ENCODE data around the gene SMAD9.

DNA sequence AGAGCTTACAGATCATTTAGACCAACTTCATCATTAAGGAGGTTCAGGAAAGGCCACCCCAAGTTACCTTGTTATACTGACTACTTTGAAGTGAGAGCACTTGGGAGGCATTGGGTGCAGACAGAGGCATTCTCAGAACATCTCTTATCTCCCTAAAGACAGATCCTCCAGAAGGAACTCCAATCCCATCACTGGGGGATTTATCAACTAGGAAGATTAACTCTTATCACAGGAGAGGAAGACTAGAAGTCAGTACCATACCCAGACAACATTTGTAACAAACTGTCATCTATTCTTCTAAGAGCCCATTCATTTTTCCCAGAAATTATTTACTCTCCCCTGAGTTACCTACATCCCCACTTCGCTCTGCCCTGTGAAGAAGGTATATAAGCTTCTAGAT, 106.8 kb downstream of the SMAD9 start:
- TF ChIP-seq, protein P1, sequence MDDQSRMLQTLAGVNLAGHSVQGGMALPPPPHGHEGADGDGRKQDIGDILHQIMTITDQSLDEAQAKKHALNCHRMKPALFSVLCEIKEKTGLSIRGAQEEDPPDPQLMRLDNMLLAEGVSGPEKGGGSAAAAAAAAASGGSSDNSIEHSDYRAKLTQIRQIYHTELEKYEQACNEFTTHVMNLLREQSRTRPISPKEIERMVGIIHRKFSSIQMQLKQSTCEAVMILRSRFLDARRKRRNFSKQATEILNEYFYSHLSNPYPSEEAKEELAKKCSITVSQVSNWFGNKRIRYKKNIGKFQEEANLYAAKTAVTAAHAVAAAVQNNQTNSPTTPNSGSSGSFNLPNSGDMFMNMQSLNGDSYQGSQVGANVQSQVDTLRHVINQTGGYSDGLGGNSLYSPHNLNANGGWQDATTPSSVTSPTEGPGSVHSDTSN (IDR thresholded peaks at IDR 0.05), result no peak
- TF ChIP-seq FOXJ3 (CRISPR knock-in tag; IDR thresholded peaks at IDR 0.05) (no peak), NFIC (IDR thresholded peaks at IDR 0.05; ENCODE audit: borderline replicate concordance) (no peak), YY1 (IDR thresholded peaks at IDR 0.05; ENCODE audit: low read depth) (no peak), JUND (IDR thresholded peaks at IDR 0.05) (no peak), RCOR1 (IDR thresholded peaks at IDR 0.05; ENCODE audit: low read length) (no peak), GATA2 (CRISPR knock-in tag; IDR thresholded peaks at IDR 0.05) (no peak), SMC3 (IDR thresholded peaks at IDR 0.05; ENCODE audit: low read depth, low read length) (no peak), SIN3A (IDR thresholded peaks at IDR 0.05; ENCODE audit: borderline replicate concordance, low read depth, low read length) (no peak), EP300 (IDR thresholded peaks at IDR 0.05; ENCODE audit: borderline replicate concordance in 1 of 2, low read depth in 1 of 2, low read length in 1 of 2) (no peak)
- TF ChIP-seq, protein P2, sequence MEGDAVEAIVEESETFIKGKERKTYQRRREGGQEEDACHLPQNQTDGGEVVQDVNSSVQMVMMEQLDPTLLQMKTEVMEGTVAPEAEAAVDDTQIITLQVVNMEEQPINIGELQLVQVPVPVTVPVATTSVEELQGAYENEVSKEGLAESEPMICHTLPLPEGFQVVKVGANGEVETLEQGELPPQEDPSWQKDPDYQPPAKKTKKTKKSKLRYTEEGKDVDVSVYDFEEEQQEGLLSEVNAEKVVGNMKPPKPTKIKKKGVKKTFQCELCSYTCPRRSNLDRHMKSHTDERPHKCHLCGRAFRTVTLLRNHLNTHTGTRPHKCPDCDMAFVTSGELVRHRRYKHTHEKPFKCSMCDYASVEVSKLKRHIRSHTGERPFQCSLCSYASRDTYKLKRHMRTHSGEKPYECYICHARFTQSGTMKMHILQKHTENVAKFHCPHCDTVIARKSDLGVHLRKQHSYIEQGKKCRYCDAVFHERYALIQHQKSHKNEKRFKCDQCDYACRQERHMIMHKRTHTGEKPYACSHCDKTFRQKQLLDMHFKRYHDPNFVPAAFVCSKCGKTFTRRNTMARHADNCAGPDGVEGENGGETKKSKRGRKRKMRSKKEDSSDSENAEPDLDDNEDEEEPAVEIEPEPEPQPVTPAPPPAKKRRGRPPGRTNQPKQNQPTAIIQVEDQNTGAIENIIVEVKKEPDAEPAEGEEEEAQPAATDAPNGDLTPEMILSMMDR (IDR thresholded peaks at IDR 0.05), result no peak
